HCT116 (cell line): Measurements from ENCODE around the gene PRKCH. TPM values are rescaled to one million over a fixed set of nuclear protein-coding genes. Genes with fewer than 3 reads are reported as not detected.
"Not testable (repeated sequence)": the region's sequence is repeated elsewhere in the genome, so short reads cannot be mapped to it uniquely, and the experiment has no call there.

Experiments used
- ATAC-seq: fragments of 200-7000 bp; cut with Tn5 transposase; 2 replicates; pipeline ENCODE4 v1.9.1; 2020; ENCODE audit warnings: mild to moderate bottlenecking, moderate library complexity
- BruUV-seq: library from RNA; stranded (reverse); fragments of 400-500 nt; replicated peaks from 2 replicates; lab custom pipeline; 2021; lab: Mats Ljungman, UMichigan
- CTCF ChIA-PET: fragments of 300-600 bp; sonication (Branson Sonifier 250); formaldehyde crosslinking; loops from one replicate; lab custom pipeline; 2021; ENCODE audit warnings: antibody characterized with exemption; lab: Charles Lee
- POLR2A ChIA-PET: fragments of 300-600, 350-600 bp; sonication (Branson Sonifier 250); formaldehyde crosslinking; loops from one replicate; lab custom pipeline; 2021; ENCODE audit warnings: antibody characterized with exemption; lab: Charles Lee
- RAD21 ChIA-PET, 2 experiments: fragments of 300-600 bp; sonication (Branson Sonifier 250); formaldehyde crosslinking; loops; one replicate each; lab custom pipeline; 2023; ENCODE audit warnings: low total read pairs in 2 of 2; ENCODE audit not compliant: uncharacterized antibody in 2 of 2, unreplicated experiment in 2 of 2, low non-redundant PET in 1 of 2; lab: Charles Lee
- DNase-seq: peaks from one replicate; pipeline ENCODE4 v3.0.0-alpha.2; 2010; ENCODE audit warnings: low read depth, low spot score
- H2AFZ ChIP-seq: fragments of 200-600 bp; shearing (Covaris generic), sonication (generic); 2 replicates; pipeline ENCODE4 v1.6.1; 2017; ENCODE audit warnings: low read depth, mixed run types, mixed read lengths, antibody characterized with exemption, low read length; ENCODE audit not compliant: poor library complexity, severe bottlenecking
- H3K27ac ChIP-seq: 2 replicates; pipeline ENCODE4 v1.5.1; 2012; ENCODE audit warnings: low read depth, low read length
- H3K27me3 ChIP-seq: fragments of 200-600 bp; sonication (generic); 2 replicates; pipeline ENCODE4 v1.6.1; 2016; ENCODE audit warnings: mixed run types, low read length, mixed read lengths; ENCODE audit not compliant: insufficient read depth
- H3K36me3 ChIP-seq, 2 experiments: fragments of 200-500 bp in 1 of 2; fragments of 200-600 bp in 1 of 2; sonication (Bioruptor generic) in 1 of 2; sonication (generic) in 1 of 2; 2 replicates each; pipeline versions ENCODE4 v1.5.1 to v1.6.1; 2014 to 2016; ENCODE audit warnings: low read length in 2 of 2, inconsistent platforms in 1 of 2, mixed read lengths in 1 of 2, mixed run types in 1 of 2; ENCODE audit not compliant: insufficient read depth in 2 of 2, control insufficient read depth in 1 of 2
- H3K4me1 ChIP-seq, 2 experiments: fragments of 200-600 bp in 1 of 2; sonication (generic) in 1 of 2; 2 replicates each; pipeline versions ENCODE4 v1.5.1 to v1.6.1; 2012 to 2017; ENCODE audit warnings: low read length in 2 of 2, inconsistent platforms in 1 of 2, mild to moderate bottlenecking in 1 of 2, mixed read lengths in 1 of 2, mixed run types in 1 of 2, moderate library complexity in 1 of 2; ENCODE audit not compliant: insufficient read depth in 2 of 2, control insufficient read depth in 1 of 2
- H3K4me2 ChIP-seq: fragments of 200-600 bp; sonication (generic); 2 replicates; pipeline ENCODE4 v1.6.1; 2017; ENCODE audit warnings: mixed run types, low read length, mixed read lengths
- H3K4me3 ChIP-seq, 2 experiments: fragments of 200-600 bp in 1 of 2; sonication (generic) in 1 of 2; replicated peaks in 1 of 2; 2 replicates each; pipeline ENCODE4 v1.5.1; 2011 to 2016; ENCODE audit warnings: low read length in 2 of 2, control low read depth in 1 of 2, low read depth in 1 of 2, mild to moderate bottlenecking in 1 of 2, mixed read lengths in 1 of 2, mixed run types in 1 of 2
- H3K79me2 ChIP-seq: fragments of 200-600 bp; sonication (generic); 2 replicates; pipeline ENCODE4 v1.6.1; 2017; ENCODE audit warnings: mild to moderate bottlenecking, mixed run types, low read length, moderate library complexity, mixed read lengths; ENCODE audit not compliant: insufficient read depth
- H3K9ac ChIP-seq: fragments of 200-600 bp; sonication (generic); 2 replicates; pipeline ENCODE4 v1.6.1; 2016; ENCODE audit warnings: low read length, mixed read lengths
- H3K9me2 ChIP-seq: fragments of 200-600 bp; sonication (generic), shearing (Covaris generic); 2 replicates; pipeline ENCODE4 v1.6.1; 2017; ENCODE audit warnings: mixed run types, mild to moderate bottlenecking, moderate library complexity; ENCODE audit not compliant: insufficient read depth
- H3K9me3 ChIP-seq, 2 experiments: fragments of 200-500 bp in 1 of 2; fragments of 200-600 bp in 1 of 2; sonication (Bioruptor generic) in 1 of 2; sonication (generic) in 1 of 2; 2 replicates each; pipeline ENCODE4 v1.6.1; 2014 to 2017; ENCODE audit warnings: low read length in 2 of 2, mixed read lengths in 2 of 2, inconsistent platforms in 1 of 2, low read depth in 1 of 2, mild to moderate bottlenecking in 1 of 2, mixed run types in 1 of 2, moderate library complexity in 1 of 2; ENCODE audit not compliant: control insufficient read depth in 1 of 2, insufficient read depth in 1 of 2
- H4K20me1 ChIP-seq: fragments of 200-600 bp; sonication (generic), shearing (Covaris generic); 2 replicates; pipeline ENCODE4 v1.6.1; 2017; ENCODE audit warnings: mixed run types, mild to moderate bottlenecking, moderate library complexity; ENCODE audit not compliant: insufficient read depth
- ATF3 ChIP-seq: IDR thresholded peaks from 2 replicates; pipeline ENCODE4 v1.6.1; 2012
- CBX3 ChIP-seq: IDR thresholded peaks from 2 replicates; pipeline ENCODE4 v1.6.1; 2012; ENCODE audit warnings: low read depth
- CEBPB ChIP-seq: IDR thresholded peaks from 2 replicates; pipeline ENCODE4 v1.6.1; 2012; ENCODE audit warnings: low read depth
- ELF1 ChIP-seq: IDR thresholded peaks from 2 replicates; pipeline ENCODE4 v1.6.1; 2012; ENCODE audit warnings: low read depth, borderline replicate concordance
- EZH2 ChIP-seq: fragments of 200-600 bp; sonication (generic); IDR thresholded peaks from 2 replicates; pipeline ENCODE4 v1.6.1; 2017; ENCODE audit warnings: antibody characterized with exemption, mixed run types
- EZH2phosphoT487 ChIP-seq: fragments of 200-600 bp; IDR thresholded peaks from 2 replicates; pipeline ENCODE4 v1.6.1; 2018; ENCODE audit warnings: antibody characterized with exemption, borderline replicate concordance
- FOSL1 ChIP-seq: IDR thresholded peaks from 2 replicates; pipeline ENCODE4 v1.6.1; 2012; ENCODE audit warnings: low read depth
- MAX ChIP-seq: IDR thresholded peaks from 2 replicates; pipeline ENCODE4 v1.6.1; 2012
- POLR2A ChIP-seq: IDR thresholded peaks from 2 replicates; pipeline ENCODE4 v1.7.0; 2011; ENCODE audit warnings: borderline replicate concordance; ENCODE audit not compliant: insufficient read depth, insufficient read length; ENCODE audit errors: extremely low read depth
- POLR2AphosphoS5 ChIP-seq: IDR thresholded peaks from 2 replicates; pipeline ENCODE4 v1.6.1; 2011; ENCODE audit warnings: mild to moderate bottlenecking, low read depth, low read length, moderate library complexity
- RAD21 ChIP-seq: IDR thresholded peaks from 2 replicates; pipeline ENCODE4 v1.6.1; 2012; ENCODE audit warnings: low read depth, mild to moderate bottlenecking
- SIN3A ChIP-seq: IDR thresholded peaks from 2 replicates; pipeline ENCODE4 v1.6.1; 2012; ENCODE audit warnings: low read depth
- SP1 ChIP-seq: IDR thresholded peaks from 2 replicates; pipeline ENCODE4 v1.6.1; 2012; ENCODE audit warnings: low read depth
- TCF7L2 ChIP-seq: IDR thresholded peaks from 2 replicates; pipeline ENCODE4 v1.7.0; 2011; ENCODE audit warnings: borderline replicate concordance, inconsistent platforms; ENCODE audit not compliant: insufficient read depth, insufficient read length; ENCODE audit errors: extremely low read depth
- YY1 ChIP-seq: IDR thresholded peaks from 2 replicates; pipeline ENCODE4 v1.6.1; 2011; ENCODE audit warnings: low read length, low read depth, moderate library complexity, mild to moderate bottlenecking; ENCODE audit not compliant: insufficient replicate concordance; ENCODE audit errors: extremely low read depth
- ZBTB33 ChIP-seq: IDR thresholded peaks from 2 replicates; pipeline ENCODE4 v1.6.1; 2011; ENCODE audit warnings: mild to moderate bottlenecking, low read length, moderate library complexity; ENCODE audit not compliant: insufficient replicate concordance; ENCODE audit errors: extremely low read depth
- ZFX ChIP-seq: fragments of 450-650 bp; IDR thresholded peaks from 2 replicates; pipeline ENCODE4 v1.6.1; 2017
- ZNF274 ChIP-seq: fragments of 200-500 bp; sonication (Bioruptor generic); IDR thresholded peaks from 2 replicates; pipeline ENCODE4 v1.6.1; 2014; ENCODE audit warnings: mild to moderate bottlenecking, low read depth, low read length, inconsistent platforms
- intact Hi-C: fragments of 100-400 bp; cut with micrococcal nuclease; formaldehyde crosslinking; loops from 2 replicates; pipeline ENCODE4 v1.10.0; 2022
- total RNA-seq: library from RNA; stranded (reverse); gene quantifications from one replicate; pipeline ENCODE4 v1.2.1, GENCODE V29; 2021; ENCODE audit not compliant: unreplicated experiment

Gene PRKCH
- total RNA-seq, 1 experiment from 2014 or later: 16.6 TPM

GRCh38 chr14:61308198-61308597 is 13.2 kb upstream of the PRKCH start:
- Histone ChIP-seq H4K20me1 (no peaks in the 10 kb centered on the region), H3K27ac (no peak overlapping the region), H3K36me3 (no peaks in the 10 kb centered on the region), H3K9ac (no peak overlapping the region), H3K79me2 (no peaks in the 10 kb centered on the region), H3K4me2 (no peak overlapping the region), H3K4me3 (no peak overlapping the region), H3K9me3 (peaks cover 0 to 4% of the 10 kb centered on the region in 2 experiments; a peak in 1 of 4 replicates), H3K9me2 (no peaks in the 10 kb centered on the region), H3K27me3 (no peaks in the 10 kb centered on the region), H3K4me1 (no peaks in the 10 kb centered on the region)
- POLR2A ChIA-PET: no interaction called here
- ATAC-seq: no peak
- RAD21 ChIA-PET: no interaction called here
- intact Hi-C loops: no loop called here
- no TSS peak for BruUV-seq
- CTCF ChIA-PET: no interaction called here
- TF ChIP-seq YY1 (no peak), ZNF274 (no peak), POLR2A (no peak), CBX3 (no peak), CEBPB (no peak), ZBTB33 (no peak), ZFX (no peak), SP1 (no peak), RAD21 (no peak), ELF1 (no peak), EZH2phosphoT487 (no peak), POLR2AphosphoS5 (no peak), SIN3A (no peak), MAX (no peak), EZH2 (no peak), TCF7L2 (no peak), FOSL1 (no peak), ATF3 (no peak)
- TF ChIP-seq, all 23 proteins: peak for 0
- no peak for DNase-seq
- H2AFZ ChIP-seq: no peak overlapping the region

GRCh38 chr14:61308701-61309100 is 12.7 kb upstream of the PRKCH start:
- BruUV-seq, H3K79me2 ChIP-seq, H3K27ac ChIP-seq, H2AFZ ChIP-seq, H3K9me3 ChIP-seq, POLR2A ChIA-PET, H4K20me1 ChIP-seq, H3K9me2 ChIP-seq, RAD21 ChIA-PET, H3K27me3 ChIP-seq, H3K36me3 ChIP-seq, ATAC-seq, H3K4me3 ChIP-seq, H3K4me2 ChIP-seq, DNase-seq, H3K4me1 ChIP-seq, H3K9ac ChIP-seq, intact Hi-C loops, CTCF ChIA-PET: not testable (repeated sequence)
